ENCODE results near the gene PPM1F.

Gene PPM1F

DNA sequence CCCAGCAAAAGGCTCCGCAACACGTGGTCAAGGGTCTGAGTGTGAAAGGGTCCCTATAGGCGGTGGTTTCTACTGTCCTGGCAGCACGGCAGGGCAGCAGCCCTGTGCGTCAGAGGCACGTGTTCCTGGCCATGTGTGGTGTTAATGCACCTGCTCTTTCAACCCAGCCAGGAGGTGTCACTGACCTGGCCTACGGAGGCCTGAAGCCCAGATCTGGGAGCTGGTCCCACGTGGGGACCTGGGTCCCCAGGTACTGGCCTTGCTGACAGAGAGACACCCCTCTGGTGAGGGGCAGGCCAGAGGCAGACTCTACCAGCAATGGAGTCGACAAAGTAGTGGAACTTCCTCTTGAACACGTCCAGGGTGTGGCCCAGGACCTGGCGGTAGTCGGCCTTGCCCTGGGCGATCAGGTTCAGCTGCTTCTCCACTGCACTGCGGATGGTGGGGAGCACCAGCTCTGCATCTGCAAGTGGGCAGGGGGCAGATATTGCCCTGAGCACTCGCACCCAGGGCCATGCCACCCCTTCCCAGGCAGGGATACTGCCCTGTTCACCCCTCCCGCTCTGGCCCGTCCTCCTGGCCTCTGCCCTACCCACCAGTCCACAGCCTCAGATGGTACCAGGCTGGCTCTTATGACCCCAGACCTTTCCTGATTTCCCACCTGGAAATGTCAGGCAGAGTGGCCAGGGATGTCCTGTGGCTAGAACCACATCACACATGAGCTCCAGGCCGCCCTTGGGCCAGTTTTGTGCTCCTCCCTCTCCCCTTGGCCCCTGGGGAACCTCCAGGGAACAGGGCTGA is 6.8 kb upstream of the PPM1F start:
- FAIRE-seq (no peak), DNase-seq (ENCODE audit: insufficient read length, low spot score) (no peak)
- no peak for TF ChIP-seq CTCF (IDR thresholded peaks at IDR 0.05; ENCODE audit: insufficient read depth, missing control alignments)

DNA sequence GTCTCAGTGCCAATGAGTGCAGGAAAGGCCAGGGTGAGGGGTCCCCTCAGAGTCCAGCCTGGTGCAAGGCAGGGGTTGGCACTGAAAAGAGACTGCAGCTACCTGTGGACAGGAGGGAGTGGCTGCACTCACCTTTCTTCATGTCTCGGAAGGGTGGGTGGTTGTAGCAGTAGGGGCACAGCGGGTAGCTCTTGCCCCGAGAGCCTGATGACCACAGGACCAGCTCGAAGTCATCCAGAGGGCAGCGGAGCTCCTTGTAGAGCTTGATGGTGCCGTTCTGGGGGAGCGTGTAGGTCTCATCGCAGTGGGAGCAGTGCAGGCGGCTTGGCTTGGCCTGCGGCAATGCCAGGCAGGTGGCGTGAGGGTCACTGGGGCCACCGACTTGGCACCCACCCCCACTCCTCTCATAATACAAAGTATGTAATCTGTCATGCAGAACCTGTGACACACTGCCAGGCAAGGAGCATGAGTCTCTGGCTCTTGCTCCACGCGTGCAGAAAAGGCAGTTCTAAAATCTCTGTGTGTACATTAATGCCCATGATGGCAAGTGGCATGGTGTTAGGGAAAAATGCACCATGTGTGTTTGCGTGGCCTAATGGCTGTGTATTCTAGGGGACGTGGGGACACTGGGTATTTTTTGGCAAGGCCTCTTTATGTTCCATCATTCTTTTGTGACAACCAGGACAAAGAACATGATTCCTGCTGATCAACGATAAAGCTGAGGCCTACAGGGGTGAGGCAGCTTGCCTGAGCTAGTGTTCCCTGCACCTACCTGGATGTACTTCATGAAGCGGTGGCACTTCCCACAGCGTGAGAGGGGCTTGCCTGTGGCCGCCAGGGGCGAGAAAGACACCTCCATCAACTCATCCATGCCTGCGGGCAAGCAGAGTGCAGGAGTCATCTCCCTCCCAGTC is 6.0 kb upstream of the PPM1F start:
- TF ChIP-seq CTCF (IDR thresholded peaks at IDR 0.05; ENCODE audit: insufficient read depth, missing control alignments): no peak
- FAIRE-seq (no peak), DNase-seq (ENCODE audit: insufficient read length, low spot score) (no peak)

GRCh38 chr22:21951931-21952465 is 650 bp downstream of the PPM1F start:
- DNase-seq (ENCODE audit: insufficient read length, low spot score): no peak
- no peak for TF ChIP-seq CTCF (IDR thresholded peaks at IDR 0.05; ENCODE audit: insufficient read depth, missing control alignments)
- FAIRE-seq: no peak

- FAIRE-seq (no peak), DNase-seq (ENCODE audit: insufficient read length, low spot score) (no peak)
- no peak for TF ChIP-seq CTCF (IDR thresholded peaks at IDR 0.05; ENCODE audit: insufficient read depth, missing control alignments)
Measured at GRCh38 chr22:21951062-21951461, 1.6 kb downstream of the PPM1F start.

GRCh38 chr22:21949948-21950347 is 2.7 kb downstream of the PPM1F start:
- no peak for TF ChIP-seq CTCF (IDR thresholded peaks at IDR 0.05; ENCODE audit: insufficient read depth, missing control alignments)
- FAIRE-seq: no peak
- no peak for DNase-seq (ENCODE audit: insufficient read length, low spot score)

- no peak for FAIRE-seq
- DNase-seq (ENCODE audit: insufficient read length, low spot score): no peak
- no peak for TF ChIP-seq CTCF (IDR thresholded peaks at IDR 0.05; ENCODE audit: insufficient read depth, missing control alignments)
Measured at GRCh38 chr22:21949569-21949918, 3.1 kb downstream of the PPM1F start.

All from D721Med (cell line).